Heart left ventricle (tissue), 13 donors: Measurements from ENCODE around the gene ALOX5AP.

ENCODE experiments used
- POLR2A ChIP-seq, 2 donors: fragments of 450-650 bp; IDR thresholded peaks; one replicate each; pipeline ENCODE4 v1.6.1; 2017; ENCODE audit warnings: antibody characterized with exemption in 2 of 2, mild to moderate bottlenecking in 2 of 2, moderate library complexity in 2 of 2
- TF ChIP-seq, protein P1 (sequence below), 12 donors: fragments of 200-600 bp; sonication (generic) in 4 of 12; IDR thresholded peaks; one replicate each; pipeline versions ENCODE4 v1.5.0 to v1.8.0; 2018 to 2022; ENCODE audit warnings: antibody characterized with exemption in 12 of 12, mild to moderate bottlenecking in 5 of 12
- donor health status: ischemic (EF 13 %, LVEDD 7.1; RV severe dilation, severe dysfunction).
- donor health status: DM: no; HTN: yes; CAD: no.
- donor health status: DM: no; HTN: no; CAD: no.
- donor health status: ischemic (EF 25% LVEDD 6.9; RV normal size, moderate dysfunction).
- donor health status: ischemic (EF 25% LVEDD 5.7; RV mildly dilated, moderate dysfunction).
- donor health status: ischemic (EF 35%, LVEDD 5.7; RV mildly dilated, moderate dysfunction).
- donor health status: nonischemic (EF 11% LVEDD 7.7; RV severe dilation, severe dysfunction).
- donor health status: DM: yes; HTN: yes; CAD: no.
- donor health status: PGD.
- donor health status: ischemic (EF 29% LVEDD 5.4; RV normal size, mild dysfunction).
- donor health status: nonischemic (EF 23%, LVEDD 6.1; RV moderate dilation, normal function).

DNA sequence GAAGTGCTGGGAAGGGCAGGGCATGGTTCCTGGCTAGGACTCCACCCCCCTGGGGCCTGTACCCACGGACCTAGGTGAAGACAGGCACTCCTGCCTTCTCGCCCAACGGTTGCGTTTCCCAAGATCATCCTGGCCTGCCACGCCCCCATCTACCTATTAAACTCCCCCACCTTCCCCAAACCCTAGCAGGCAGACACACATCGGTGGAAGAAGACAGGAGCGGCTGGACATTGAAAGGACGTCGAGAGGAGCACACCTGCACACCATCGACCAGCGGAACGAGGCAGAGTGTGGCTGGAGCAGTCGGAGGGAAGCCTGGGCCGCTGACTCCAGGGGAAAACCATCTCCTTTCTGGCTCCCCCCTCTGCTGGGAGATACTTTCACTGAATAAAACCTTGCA, 45.6 kb upstream of the ALOX5AP start:
- TF ChIP-seq, protein P1, sequence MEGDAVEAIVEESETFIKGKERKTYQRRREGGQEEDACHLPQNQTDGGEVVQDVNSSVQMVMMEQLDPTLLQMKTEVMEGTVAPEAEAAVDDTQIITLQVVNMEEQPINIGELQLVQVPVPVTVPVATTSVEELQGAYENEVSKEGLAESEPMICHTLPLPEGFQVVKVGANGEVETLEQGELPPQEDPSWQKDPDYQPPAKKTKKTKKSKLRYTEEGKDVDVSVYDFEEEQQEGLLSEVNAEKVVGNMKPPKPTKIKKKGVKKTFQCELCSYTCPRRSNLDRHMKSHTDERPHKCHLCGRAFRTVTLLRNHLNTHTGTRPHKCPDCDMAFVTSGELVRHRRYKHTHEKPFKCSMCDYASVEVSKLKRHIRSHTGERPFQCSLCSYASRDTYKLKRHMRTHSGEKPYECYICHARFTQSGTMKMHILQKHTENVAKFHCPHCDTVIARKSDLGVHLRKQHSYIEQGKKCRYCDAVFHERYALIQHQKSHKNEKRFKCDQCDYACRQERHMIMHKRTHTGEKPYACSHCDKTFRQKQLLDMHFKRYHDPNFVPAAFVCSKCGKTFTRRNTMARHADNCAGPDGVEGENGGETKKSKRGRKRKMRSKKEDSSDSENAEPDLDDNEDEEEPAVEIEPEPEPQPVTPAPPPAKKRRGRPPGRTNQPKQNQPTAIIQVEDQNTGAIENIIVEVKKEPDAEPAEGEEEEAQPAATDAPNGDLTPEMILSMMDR (IDR thresholded peaks at IDR 0.05) = no peak
- TF ChIP-seq POLR2A (IDR thresholded peaks at IDR 0.05) = no peak
